GM19468 (cell line): ENCODE measurements around the gene LIPH.
"Not testable (repeated sequence)": the region's sequence is repeated elsewhere in the genome, so short reads cannot be mapped to it uniquely, and the experiment has no call there.

ENCODE experiments used
- ATAC-seq: cut with Tn5 transposase; IDR thresholded peaks from one replicate; pipeline ENCODE4 v1.9.1; 2021; ENCODE audit warnings: mild to moderate bottlenecking, moderate library complexity, moderate number of reproducible peaks; ENCODE audit not compliant: unreplicated experiment; ENCODE audit errors: extremely low read depth

The LIPH gene

GRCh38 chr3:185498503-185499396 lies 53.6 kb downstream of the LIPH start, which contains the start of gene TMEM41A:
Gene TMEM41A, minus strand, starts transcription at chr3:185499035. Its CDS starts 74 bp downstream, at chr3:185498961.
- ATAC-seq = peak; percentile 88

GRCh38 chr3:185490241-185490640 lies 62.1 kb downstream of the LIPH start:
- ATAC-seq = no peak

GRCh38 chr3:185489462-185489861 lies 62.9 kb downstream of the LIPH start:
- no peak for ATAC-seq

GRCh38 chr3:185488465-185488864 lies 63.9 kb downstream of the LIPH start:
- ATAC-seq = no peak

- no peak for ATAC-seq
These were observed 66.0 kb downstream of the LIPH start for GRCh38 chr3:185486394-185486793.

- no peak for ATAC-seq
These were observed 68.1 kb downstream of the LIPH start for GRCh38 chr3:185484296-185484695.

GRCh38 chr3:185479373-185479945 lies 72.9 kb downstream of the LIPH start:
- ATAC-seq = no peak

- no peak for ATAC-seq
These were observed 75.1 kb downstream of the LIPH start for GRCh38 chr3:185477316-185477715.

GRCh38 chr3:185474922-185475321 lies 77.5 kb downstream of the LIPH start:
- not testable (repeated sequence) for ATAC-seq

GRCh38 chr3:185473290-185473815 lies 79.0 kb downstream of the LIPH start:
- ATAC-seq = no peak

GRCh38 chr3:185470323-185470722 lies 82.1 kb downstream of the LIPH start:
- ATAC-seq = no peak

GRCh38 chr3:185469542-185469941 lies 82.8 kb downstream of the LIPH start:
- ATAC-seq = no peak

GRCh38 chr3:185466123-185466522 lies 86.3 kb downstream of the LIPH start:
- not testable (repeated sequence) for ATAC-seq

- no peak for ATAC-seq
These were observed 86.9 kb downstream of the LIPH start for GRCh38 chr3:185465471-185465870.

- ATAC-seq = no peak
These were observed 91.6 kb downstream of the LIPH start for GRCh38 chr3:185460719-185461350.

- ATAC-seq = no peak
These were observed 92.1 kb downstream of the LIPH start for GRCh38 chr3:185460309-185460708.

- ATAC-seq = no peak
These were observed 95.0 kb downstream of the LIPH start for GRCh38 chr3:185457376-185457775.
